Testis (tissue), 3 donors: ENCODE measurements around the gene NAMPT. TPM values are rescaled to one million over a fixed set of nuclear protein-coding genes. Genes with fewer than 3 reads are reported as not detected.

Experiments used
- DNase-seq: peaks from one replicate; pipeline ENCODE4 v3.0.0-alpha.2; 2019
- H3K27ac ChIP-seq, 2 donors: fragments of 200-600 bp; sonication (generic); one replicate each; pipeline ENCODE4 v1.5.1; 2019
- H3K27me3 ChIP-seq: fragments of 200-600 bp; sonication (generic); one replicate; pipeline ENCODE4 v1.5.1; 2019
- H3K36me3 ChIP-seq: fragments of 200-600 bp; sonication (generic); one replicate; pipeline ENCODE4 v1.5.1; 2017; ENCODE audit warnings: low read depth; ENCODE audit errors: missing control alignments
- H3K4me1 ChIP-seq: fragments of 200-600 bp; sonication (generic); one replicate; pipeline ENCODE4 v1.5.1; 2019
- H3K4me3 ChIP-seq, 2 donors: fragments of 200-600 bp; sonication (generic); one replicate each; pipeline ENCODE4 v1.5.1; 2017 to 2019
- H3K9me3 ChIP-seq: fragments of 200-600 bp; sonication (generic); one replicate; pipeline ENCODE4 v1.5.1; 2017
- POLR2A ChIP-seq: fragments of 450-650 bp; IDR thresholded peaks from one replicate; pipeline ENCODE4 v1.6.1; 2017; ENCODE audit warnings: antibody characterized with exemption, mild to moderate bottlenecking, moderate library complexity
- WGBS, 2 donors: methylation state at CpG; one replicate each; pipeline ENCODE4 v1.1.5; 2018; 5-methylcytosine and 5-hydroxymethylcytosine counted together
- intact Hi-C: fragments of 100-400 bp; cut with DNase I; formaldehyde crosslinking; loops from one replicate; pipeline ENCODE4 v1.15.1; 2023; ENCODE audit warnings: low total_unique reads
- polyA plus RNA-seq: library from polyadenylated mRNA; stranded (reverse); fragments of 350-450 nt; fragmentation: Illumina TruSeq; extraction: RNeasy Lipid Tissue Mini Kit (QIAGEN cat#74804); gene quantifications from one replicate; pipeline ENCODE4 v1.2.3, GENCODE V29; 2014; ENCODE audit warnings: low read depth, low replicate concordance; ENCODE audit not compliant: insufficient read depth
- total RNA-seq, 2 donors: library from RNA; depleted of rRNA; stranded (reverse); fragments of >200 nt; gene quantifications; one replicate each; pipeline ENCODE4 v1.2.3, GENCODE V29; 2016
- TF ChIP-seq, protein P1 (sequence below), 3 experiments: fragments of 450-650 bp in 2 of 3; fragments of 200-600 bp in 1 of 3; sonication (generic) in 1 of 3; IDR thresholded peaks; one replicate each; pipeline ENCODE4 v1.5.1; 2016 to 2019; ENCODE audit warnings: antibody characterized with exemption in 3 of 3, mild to moderate bottlenecking in 2 of 3, moderate library complexity in 1 of 3

Gene NAMPT
- total and polyA plus RNA-seq, 3 donors from 2014 or later: 28.6 to 60.4 (median 45.0) TPM

GRCh38 chr7:106234425-106234824 is 50.4 kb downstream of the NAMPT start:
- Histone ChIP-seq H3K9me3 (no peaks in the 10 kb centered on the region), H3K4me3 (no peak overlapping the region), H3K36me3 (no peaks in the 10 kb centered on the region), H3K27ac (no peak overlapping the region), H3K27me3 (no peaks in the 10 kb centered on the region), H3K4me1 (no peaks in the 10 kb centered on the region)
- no peak for DNase-seq
- intact Hi-C loops: no loop called here
- 98 to 100% methylated on average over 1 of the region's 1 CpG for WGBS, 2 donors
- no peak for TF ChIP-seq POLR2A
- TF ChIP-seq, protein P1, sequence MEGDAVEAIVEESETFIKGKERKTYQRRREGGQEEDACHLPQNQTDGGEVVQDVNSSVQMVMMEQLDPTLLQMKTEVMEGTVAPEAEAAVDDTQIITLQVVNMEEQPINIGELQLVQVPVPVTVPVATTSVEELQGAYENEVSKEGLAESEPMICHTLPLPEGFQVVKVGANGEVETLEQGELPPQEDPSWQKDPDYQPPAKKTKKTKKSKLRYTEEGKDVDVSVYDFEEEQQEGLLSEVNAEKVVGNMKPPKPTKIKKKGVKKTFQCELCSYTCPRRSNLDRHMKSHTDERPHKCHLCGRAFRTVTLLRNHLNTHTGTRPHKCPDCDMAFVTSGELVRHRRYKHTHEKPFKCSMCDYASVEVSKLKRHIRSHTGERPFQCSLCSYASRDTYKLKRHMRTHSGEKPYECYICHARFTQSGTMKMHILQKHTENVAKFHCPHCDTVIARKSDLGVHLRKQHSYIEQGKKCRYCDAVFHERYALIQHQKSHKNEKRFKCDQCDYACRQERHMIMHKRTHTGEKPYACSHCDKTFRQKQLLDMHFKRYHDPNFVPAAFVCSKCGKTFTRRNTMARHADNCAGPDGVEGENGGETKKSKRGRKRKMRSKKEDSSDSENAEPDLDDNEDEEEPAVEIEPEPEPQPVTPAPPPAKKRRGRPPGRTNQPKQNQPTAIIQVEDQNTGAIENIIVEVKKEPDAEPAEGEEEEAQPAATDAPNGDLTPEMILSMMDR (IDR thresholded peaks at IDR 0.05): no peak

DNA sequence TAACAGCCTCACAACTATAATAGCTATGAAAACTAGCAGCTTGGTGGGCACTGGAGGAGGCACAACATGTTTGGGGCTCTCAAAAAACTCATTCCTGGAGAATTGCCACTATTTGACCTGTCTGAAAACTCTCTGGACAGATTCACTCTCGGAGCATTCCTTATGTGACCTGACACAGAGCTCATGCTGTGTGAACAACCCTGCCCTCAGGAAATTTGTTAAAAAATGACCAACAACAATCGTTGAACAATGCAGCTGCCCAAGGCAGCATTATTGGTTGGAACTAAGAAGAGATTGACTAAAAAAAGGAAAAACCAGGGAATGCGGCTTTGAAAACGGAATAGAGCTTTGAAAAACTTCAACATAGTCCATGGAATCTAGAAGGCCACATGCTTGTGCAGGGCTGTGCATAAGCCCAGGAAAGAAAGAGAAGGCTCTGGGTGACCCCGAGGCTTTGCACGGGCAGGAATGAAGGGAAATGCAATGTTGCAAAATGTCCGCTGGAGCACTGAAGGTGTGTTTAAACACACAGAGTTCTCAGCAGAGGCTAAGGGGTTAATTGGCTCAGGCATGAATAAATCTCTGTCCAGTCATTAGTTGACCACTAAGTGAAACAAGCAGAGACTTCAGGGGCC is 52.8 kb downstream of the NAMPT start:
- DNase-seq: no peak
- WGBS, 2 donors: 92% methylated on average over 7 of the region's 7 CpGs
- Histone ChIP-seq H3K4me1 (no peaks in the 10 kb centered on the region), H3K36me3 (no peaks in the 10 kb centered on the region), H3K27me3 (no peaks in the 10 kb centered on the region), H3K4me3 (no peak overlapping the region), H3K9me3 (no peaks in the 10 kb centered on the region), H3K27ac (no peak overlapping the region)
- TF ChIP-seq POLR2A: no peak
- TF ChIP-seq, protein P1 (IDR thresholded peaks at IDR 0.05): no peak
- intact Hi-C loops: no loop called here

- intact Hi-C loops: no loop called here
These were observed 58.9 kb downstream of the NAMPT start for GRCh38 chr7:106225856-106226255.

DNA sequence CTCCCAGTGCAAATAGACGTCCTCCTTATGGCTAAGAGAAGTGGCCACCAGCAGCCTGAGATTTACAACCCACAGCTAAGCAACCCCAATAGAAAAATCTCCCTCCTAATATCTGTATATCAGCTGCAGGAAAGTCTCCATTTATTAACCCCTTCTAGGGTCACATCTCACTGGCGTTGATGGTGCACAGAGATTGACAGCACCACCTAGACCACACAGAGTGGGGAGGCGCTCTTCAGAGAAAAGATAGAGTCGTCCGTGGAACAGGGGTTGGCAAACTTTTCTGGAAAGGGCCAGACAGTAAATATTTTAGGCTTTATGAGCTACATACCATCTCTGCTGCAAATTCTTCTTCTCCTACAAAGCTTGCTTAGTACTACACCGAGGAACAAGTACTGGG is 60.0 kb downstream of the NAMPT start:
- Histone ChIP-seq H3K9me3 (no peaks in the 10 kb centered on the region), H3K4me1 (no peaks in the 10 kb centered on the region), H3K27me3 (no peaks in the 10 kb centered on the region), H3K4me3 (no peak overlapping the region), H3K27ac (no peak overlapping the region), H3K36me3 (no peaks in the 10 kb centered on the region)
- TF ChIP-seq POLR2A: no peak
- TF ChIP-seq, protein P1 (IDR thresholded peaks at IDR 0.05): no peak
- 60 to 71% methylated on average over 6 of the region's 6 CpGs for WGBS, 2 donors
- intact Hi-C loops: no loop called here
- no peak for DNase-seq

More at GRCh38 chr7:106225856-106226255, 58.9 kb downstream of the NAMPT start:
- H3K4me3 ChIP-seq: no peak overlapping the region
- H3K27me3 ChIP-seq: no peaks in the 10 kb centered on the region
- H3K36me3 ChIP-seq: no peaks in the 10 kb centered on the region
- TF ChIP-seq POLR2A: no peak
- TF ChIP-seq, protein P1 (IDR thresholded peaks at IDR 0.05): no peak
- H3K9me3 ChIP-seq: no peaks in the 10 kb centered on the region
- H3K4me1 ChIP-seq: no peaks in the 10 kb centered on the region
- DNase-seq: no peak
- H3K27ac ChIP-seq: no peak overlapping the region

GRCh38 chr7:106223156-106223555 is 61.6 kb downstream of the NAMPT start:
- H3K4me3 ChIP-seq: no peak overlapping the region
- no peaks in the 10 kb centered on the region for H3K27me3 ChIP-seq
- intact Hi-C loops: no loop called here
- 92 to 97% methylated on average over 4 of the region's 4 CpGs for WGBS, 2 donors
- H3K4me1 ChIP-seq: no peaks in the 10 kb centered on the region
- no peak for DNase-seq
- TF ChIP-seq, protein P1 (IDR thresholded peaks at IDR 0.05): no peak
- TF ChIP-seq POLR2A: no peak
- no peaks in the 10 kb centered on the region for H3K36me3 ChIP-seq
- no peak overlapping the region for H3K27ac ChIP-seq
- H3K9me3 ChIP-seq: no peaks in the 10 kb centered on the region
